ENCODE results near the gene POPDC2. TPM values are rescaled to one million over a fixed set of nuclear protein-coding genes. Genes with fewer than 3 reads are reported as not detected.

The POPDC2 gene
- polyA plus RNA-seq, 1 of the 3 experiments (the other 2 are of a cell fraction), result 19.9 TPM

DNA sequence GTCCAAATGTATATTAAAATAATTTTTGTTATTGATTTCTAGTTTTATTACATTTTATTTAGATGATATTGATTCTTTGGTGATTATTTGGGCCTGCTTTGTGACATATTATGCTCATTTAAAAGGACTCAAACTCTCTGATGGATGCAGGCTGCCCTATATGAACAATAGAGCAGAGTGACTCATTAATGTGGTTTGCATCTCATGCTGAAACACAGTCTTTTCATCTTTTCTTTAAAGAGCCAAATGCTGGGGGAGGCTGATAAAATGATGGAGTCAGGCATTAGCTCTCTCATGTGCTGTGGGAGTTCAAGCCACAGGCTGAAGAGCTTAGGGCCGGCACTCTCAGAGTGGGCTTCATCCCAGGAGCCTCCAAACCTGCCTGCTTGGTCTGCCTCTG is 55.5 kb downstream of the POPDC2 start:
- Histone ChIP-seq H3K27me3 (ENCODE audit: insufficient read depth) (no peaks in the 10 kb centered on the region), H3K4me2 (no peak overlapping the region), H4K20me1 (ENCODE audit: insufficient read depth) (no peaks in the 10 kb centered on the region), H3K79me2 (ENCODE audit: insufficient read depth) (no peaks in the 10 kb centered on the region), H3K27ac (ENCODE audit: low read depth in 2 of 2, low read length in 1 of 2) (peak overlapping the region in 1 of 2 experiments; percentile 36; a peak in 2 of 4 replicates), H3K4me3 (ENCODE audit: low read depth in 2 of 2, low read length in 1 of 2) (no peak overlapping the region), H3K9me2 (no peaks in the 10 kb centered on the region), H3K9ac (no peak overlapping the region), H3K4me1 (ENCODE audit: control insufficient read depth in 1 of 2, insufficient read depth in 2 of 2, low read depth in 1 of 2, low read length in 1 of 2) (peaks cover 0 to 12% of the 10 kb centered on the region in 2 experiments; a peak in 1 of 4 replicates), H3K9me3 (no peaks in the 10 kb centered on the region), H3K36me3 (replicated peaks in 1 of 2; ENCODE audit: control insufficient read depth in 1 of 2, insufficient read depth in 2 of 2, low read length in 1 of 2) (no peaks in the 10 kb centered on the region), H3F3A (replicated peaks; ENCODE audit: insufficient read depth) (no peaks in the 10 kb centered on the region), H2AFZ (ENCODE audit: low read depth) (peak overlapping the region; percentile 74; the same call in 1 of the 2 replicates)
- CTCF ChIA-PET, result interaction anchor here (1.3 kb wide), 1 partner anchor 75 kb away, joined by 3 read pairs; no protein-coding TSS in a partner anchor
- TF ChIP-seq, protein P1, sequence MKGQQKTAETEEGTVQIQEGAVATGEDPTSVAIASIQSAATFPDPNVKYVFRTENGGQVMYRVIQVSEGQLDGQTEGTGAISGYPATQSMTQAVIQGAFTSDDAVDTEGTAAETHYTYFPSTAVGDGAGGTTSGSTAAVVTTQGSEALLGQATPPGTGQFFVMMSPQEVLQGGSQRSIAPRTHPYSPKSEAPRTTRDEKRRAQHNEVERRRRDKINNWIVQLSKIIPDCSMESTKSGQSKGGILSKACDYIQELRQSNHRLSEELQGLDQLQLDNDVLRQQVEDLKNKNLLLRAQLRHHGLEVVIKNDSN (IDR thresholded peaks at IDR 0.05; ENCODE audit: borderline replicate concordance, low read depth), result no peak
- TF ChIP-seq, protein P2, sequence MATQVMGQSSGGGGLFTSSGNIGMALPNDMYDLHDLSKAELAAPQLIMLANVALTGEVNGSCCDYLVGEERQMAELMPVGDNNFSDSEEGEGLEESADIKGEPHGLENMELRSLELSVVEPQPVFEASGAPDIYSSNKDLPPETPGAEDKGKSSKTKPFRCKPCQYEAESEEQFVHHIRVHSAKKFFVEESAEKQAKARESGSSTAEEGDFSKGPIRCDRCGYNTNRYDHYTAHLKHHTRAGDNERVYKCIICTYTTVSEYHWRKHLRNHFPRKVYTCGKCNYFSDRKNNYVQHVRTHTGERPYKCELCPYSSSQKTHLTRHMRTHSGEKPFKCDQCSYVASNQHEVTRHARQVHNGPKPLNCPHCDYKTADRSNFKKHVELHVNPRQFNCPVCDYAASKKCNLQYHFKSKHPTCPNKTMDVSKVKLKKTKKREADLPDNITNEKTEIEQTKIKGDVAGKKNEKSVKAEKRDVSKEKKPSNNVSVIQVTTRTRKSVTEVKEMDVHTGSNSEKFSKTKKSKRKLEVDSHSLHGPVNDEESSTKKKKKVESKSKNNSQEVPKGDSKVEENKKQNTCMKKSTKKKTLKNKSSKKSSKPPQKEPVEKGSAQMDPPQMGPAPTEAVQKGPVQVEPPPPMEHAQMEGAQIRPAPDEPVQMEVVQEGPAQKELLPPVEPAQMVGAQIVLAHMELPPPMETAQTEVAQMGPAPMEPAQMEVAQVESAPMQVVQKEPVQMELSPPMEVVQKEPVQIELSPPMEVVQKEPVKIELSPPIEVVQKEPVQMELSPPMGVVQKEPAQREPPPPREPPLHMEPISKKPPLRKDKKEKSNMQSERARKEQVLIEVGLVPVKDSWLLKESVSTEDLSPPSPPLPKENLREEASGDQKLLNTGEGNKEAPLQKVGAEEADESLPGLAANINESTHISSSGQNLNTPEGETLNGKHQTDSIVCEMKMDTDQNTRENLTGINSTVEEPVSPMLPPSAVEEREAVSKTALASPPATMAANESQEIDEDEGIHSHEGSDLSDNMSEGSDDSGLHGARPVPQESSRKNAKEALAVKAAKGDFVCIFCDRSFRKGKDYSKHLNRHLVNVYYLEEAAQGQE (IDR thresholded peaks at IDR 0.05; ENCODE audit: low read depth, low read length), result no peak
- TF ChIP-seq FOSL2 (IDR thresholded peaks at IDR 0.05; ENCODE audit: borderline replicate concordance, low read depth) (peak; percentile 74; the same call in 1 of the 2 replicates), RXRA (IDR thresholded peaks at IDR 0.05; ENCODE audit: borderline replicate concordance, low read depth) (no peak), YY1 (IDR thresholded peaks at IDR 0.05; ENCODE audit: low read depth) (no peak), MEF2A (IDR thresholded peaks at IDR 0.05; ENCODE audit: borderline replicate concordance, low read depth) (no peak), EZH2phosphoT487 (IDR thresholded peaks at IDR 0.05; ENCODE audit: borderline replicate concordance, low read depth) (no peak), JUND (IDR thresholded peaks at IDR 0.05) (peak; percentile 75), TEAD4 (IDR thresholded peaks at IDR 0.05; ENCODE audit: borderline replicate concordance, insufficient read depth) (no peak), NRF1 (IDR thresholded peaks at IDR 0.05; ENCODE audit: low read depth, low read length) (no peak), ELF1 (IDR thresholded peaks at IDR 0.05) (no peak), SIN3A (IDR thresholded peaks at IDR 0.05; ENCODE audit: borderline replicate concordance, low read depth, low read length) (no peak), FOXJ3 (CRISPR knock-in tag; IDR thresholded peaks at IDR 0.05) (no peak), RCOR1 (IDR thresholded peaks at IDR 0.05; ENCODE audit: low read length) (no peak), POLR2AphosphoS5 (IDR thresholded peaks at IDR 0.05; ENCODE audit: low read depth, low read length) (no peak), EP300 (IDR thresholded peaks at IDR 0.05; ENCODE audit: borderline replicate concordance in 1 of 2, low read depth in 1 of 2, low read length in 1 of 2) (peak in 1 of 2 experiments; percentile 27; a peak in 1 of 4 replicates), GABPA (IDR thresholded peaks at IDR 0.05; ENCODE audit: low read depth) (no peak), RFX5 (IDR thresholded peaks at IDR 0.05; ENCODE audit: low read length) (no peak), NFIC (IDR thresholded peaks at IDR 0.05; ENCODE audit: borderline replicate concordance) (peak; percentile 16; the same call in 1 of the 2 replicates), FOXM1 (IDR thresholded peaks at IDR 0.05; ENCODE audit: low read depth) (no peak), TCF12 (IDR thresholded peaks at IDR 0.05) (0 out of 2 replicates have a peak, but pooled peaks have one; percentile 32), MXI1 (IDR thresholded peaks at IDR 0.05; ENCODE audit: low read depth, low read length) (no peak)
- TF ChIP-seq, protein P3, sequence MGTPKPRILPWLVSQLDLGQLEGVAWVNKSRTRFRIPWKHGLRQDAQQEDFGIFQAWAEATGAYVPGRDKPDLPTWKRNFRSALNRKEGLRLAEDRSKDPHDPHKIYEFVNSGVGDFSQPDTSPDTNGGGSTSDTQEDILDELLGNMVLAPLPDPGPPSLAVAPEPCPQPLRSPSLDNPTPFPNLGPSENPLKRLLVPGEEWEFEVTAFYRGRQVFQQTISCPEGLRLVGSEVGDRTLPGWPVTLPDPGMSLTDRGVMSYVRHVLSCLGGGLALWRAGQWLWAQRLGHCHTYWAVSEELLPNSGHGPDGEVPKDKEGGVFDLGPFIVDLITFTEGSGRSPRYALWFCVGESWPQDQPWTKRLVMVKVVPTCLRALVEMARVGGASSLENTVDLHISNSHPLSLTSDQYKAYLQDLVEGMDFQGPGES (IDR thresholded peaks at IDR 0.05; ENCODE audit: low read depth, low read length), result no peak
- TF ChIP-seq, protein P4, sequence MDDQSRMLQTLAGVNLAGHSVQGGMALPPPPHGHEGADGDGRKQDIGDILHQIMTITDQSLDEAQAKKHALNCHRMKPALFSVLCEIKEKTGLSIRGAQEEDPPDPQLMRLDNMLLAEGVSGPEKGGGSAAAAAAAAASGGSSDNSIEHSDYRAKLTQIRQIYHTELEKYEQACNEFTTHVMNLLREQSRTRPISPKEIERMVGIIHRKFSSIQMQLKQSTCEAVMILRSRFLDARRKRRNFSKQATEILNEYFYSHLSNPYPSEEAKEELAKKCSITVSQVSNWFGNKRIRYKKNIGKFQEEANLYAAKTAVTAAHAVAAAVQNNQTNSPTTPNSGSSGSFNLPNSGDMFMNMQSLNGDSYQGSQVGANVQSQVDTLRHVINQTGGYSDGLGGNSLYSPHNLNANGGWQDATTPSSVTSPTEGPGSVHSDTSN (IDR thresholded peaks at IDR 0.05), result 0 out of 2 replicates have a peak, but pooled peaks have one; percentile 20
- TF ChIP-seq, protein P5, sequence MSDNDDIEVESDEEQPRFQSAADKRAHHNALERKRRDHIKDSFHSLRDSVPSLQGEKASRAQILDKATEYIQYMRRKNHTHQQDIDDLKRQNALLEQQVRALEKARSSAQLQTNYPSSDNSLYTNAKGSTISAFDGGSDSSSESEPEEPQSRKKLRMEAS (IDR thresholded peaks at IDR 0.05; ENCODE audit: low read depth), result peak; percentile 58
- DNase-seq, result no peak
- POLR2A ChIA-PET, result no interaction called here
- 56% methylated on average over 1 of the region's 1 CpG for WGBS (ENCODE audit: low lambda C conversion rate)
